Esophagus squamous epithelium (tissue), 4 donors: Measurements from ENCODE around the gene MTM1.

Experiments used
- CTCF ChIP-seq, 6 experiments: fragments of 450-650 bp in 4 of 6; fragments of 200-600 bp in 2 of 6; sonication (generic) in 2 of 6; IDR thresholded peaks; one replicate each; pipeline ENCODE4 v1.5.1; 2016 to 2019; ENCODE audit warnings: antibody characterized with exemption in 6 of 6, mild to moderate bottlenecking in 4 of 6, moderate library complexity in 4 of 6
- POLR2A ChIP-seq, 4 donors: fragments of 450-650 bp; IDR thresholded peaks; one replicate each; pipeline ENCODE4 v1.6.1; 2017; ENCODE audit warnings: antibody characterized with exemption in 4 of 4, mild to moderate bottlenecking in 4 of 4, moderate library complexity in 3 of 4

GRCh38 chrX:150533863-150534262 lies 34.6 kb upstream of the MTM1 start:
- no peak for TF ChIP-seq CTCF (IDR thresholded peaks at IDR 0.05)
- TF ChIP-seq POLR2A (IDR thresholded peaks at IDR 0.05): no peak
